Ovary (tissue), 9 donors: ENCODE results near the gene ZMYND8. TPM values are rescaled to one million over a fixed set of nuclear protein-coding genes. Genes with fewer than 3 reads are reported as not detected.
"Not testable (repeated sequence)": the region's sequence is repeated elsewhere in the genome, so short reads cannot be mapped to it uniquely, and the experiment has no call there.

Experiments
- DNase-seq, 5 donors: peaks; one replicate each; pipeline ENCODE4 v3.0.0-alpha.2; 2019 to 2020
- H3K27ac ChIP-seq, 2 donors: fragments of 200-600 bp; one replicate each; pipeline versions ENCODE4 v1.5.1 to v1.8.0; 2019 to 2022
- H3K27me3 ChIP-seq: fragments of 200-600 bp; one replicate; pipeline ENCODE4 v1.8.0; 2022
- H3K36me3 ChIP-seq: fragments of 200-600 bp; sonication (generic); one replicate; pipeline ENCODE4 v1.5.1; 2019
- H3K4me1 ChIP-seq: one replicate; pipeline ENCODE4 v1.8.1; 2013; ENCODE audit warnings: mild to moderate bottlenecking, moderate library complexity; ENCODE audit not compliant: insufficient read depth
- H3K4me3 ChIP-seq: fragments of 200-600 bp; sonication (generic); one replicate; pipeline ENCODE4 v1.5.1; 2017
- H3K9me3 ChIP-seq, 2 donors: fragments of 200-600 bp in 1 of 2; sonication (generic) in 1 of 2; one replicate each; pipeline versions ENCODE4 v1.5.1 to v1.8.1; 2013 to 2019; ENCODE audit warnings: mild to moderate bottlenecking in 1 of 2, moderate library complexity in 1 of 2
- EP300 ChIP-seq: sonication (generic); formaldehyde crosslinking; IDR thresholded peaks from one replicate; pipeline ENCODE4 v1.6.1; 2017; ENCODE audit warnings: antibody characterized with exemption
- POLR2A ChIP-seq: fragments of 450-650 bp; IDR thresholded peaks from one replicate; pipeline ENCODE4 v1.6.1; 2017; ENCODE audit warnings: antibody characterized with exemption, mild to moderate bottlenecking, moderate library complexity
- WGBS, 3 donors: extraction: QIAGEN DNeasy Blood & Tissue Kit in 1 of 3; methylation state at CpG; one replicate each; pipeline versions ENCODE4 v1.1.5 to v1.1.7; 2013 to 2017; 5-methylcytosine and 5-hydroxymethylcytosine counted together
- intact Hi-C, 4 donors: fragments of 100-400 bp; cut with DNase I; formaldehyde crosslinking; loops; one replicate each; pipeline versions ENCODE4 v1.11.0 to v1.15.1; 2022 to 2023
- polyA plus RNA-seq, 2 donors: library from polyadenylated mRNA; stranded (reverse); fragments of 200-250 nt in 1 of 2; fragments of 350-450 nt in 1 of 2; fragmentation: Illumina TruSeq in 1 of 2; extraction: RNeasy Lipid Tissue Mini Kit (QIAGEN cat#74804) in 1 of 2; gene quantifications; one replicate each; pipeline ENCODE4 v1.2.3, GENCODE V29; 2013 to 2014
- total RNA-seq, 7 donors: library from RNA; depleted of rRNA in 2 of 7; stranded (reverse); fragments of >200 nt in 2 of 7; fragmentation: NEBNext Ultra II Directional in 3 of 7; extraction: Animal tissue kit (Norgen Biotek cat#: 25700) in 3 of 7; gene quantifications; one replicate each; pipeline versions ENCODE4 v1.1.0 to v1.2.4, GENCODE V29; 2016 to 2023
- TF ChIP-seq, protein P1 (sequence below), 3 donors: fragments of 450-650 bp in 2 of 3; fragments of 200-600 bp in 1 of 3; IDR thresholded peaks; one replicate each; pipeline versions ENCODE4 v1.5.1 to v1.8.0; 2016 to 2022; ENCODE audit warnings: antibody characterized with exemption in 3 of 3, mild to moderate bottlenecking in 1 of 3
- donor health status: DM: no; HTN: no; CAD: no; lungs with moderate emphysema.
- donor health status: DM: no; HTN: no; CAD: no.
- donor health status: Bipolar disorder and iron deficiency.
- donor health status: DM: yes; HTN: yes; CAD: no.
- donor health status: DM: no; HTN: no; CAD: no.
- donor health status: DM: yes; HTN: yes; CAD: no.

ZMYND8 gene
- total and polyA plus RNA-seq, 9 donors, result 8.3 to 40.7 (median 30.5) TPM

DNA sequence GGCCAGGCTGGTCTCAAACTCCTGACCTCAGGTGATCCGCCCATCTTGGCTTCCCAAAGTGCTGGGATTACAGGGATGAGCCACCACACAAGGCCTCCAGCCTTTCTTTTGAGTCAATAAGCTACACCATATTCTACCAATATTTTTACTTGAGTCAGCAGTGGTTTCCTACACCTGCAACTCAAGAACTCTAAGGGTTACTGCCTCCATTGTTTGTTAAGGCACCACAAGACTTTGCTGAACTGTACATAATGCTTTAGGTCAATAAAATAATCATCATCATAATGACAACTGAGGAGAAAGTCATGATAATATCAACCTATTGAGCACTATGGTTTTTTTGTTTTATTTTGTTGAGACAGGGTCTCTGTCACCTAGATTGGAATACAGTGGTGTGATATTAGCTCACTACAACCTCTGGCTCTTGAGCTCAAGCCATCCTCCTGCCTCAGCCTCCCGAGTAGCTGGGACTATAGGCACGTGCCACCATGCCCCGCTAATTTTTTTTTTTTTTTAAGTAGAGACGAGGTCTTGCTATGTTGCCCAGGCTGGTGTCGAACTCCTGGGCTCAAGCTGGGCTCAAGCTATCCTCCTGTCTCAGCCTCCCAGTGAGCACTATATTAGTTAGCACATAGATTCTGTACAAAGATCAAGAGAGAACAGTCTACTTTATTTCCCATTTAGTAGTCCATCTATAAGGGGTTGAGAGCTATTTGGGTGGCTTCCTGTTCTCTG lies 34.9 kb upstream of the ZMYND8 start:
- H3K4me3 ChIP-seq, result no peak overlapping the region
- no peaks in the 10 kb centered on the region for H3K36me3 ChIP-seq
- H3K27ac ChIP-seq, result no peak overlapping the region
- WGBS, 3 donors, result 90 to 97% (median 95%) methylated on average over 6 of the region's 6 CpGs
- no peaks in the 10 kb centered on the region for H3K9me3 ChIP-seq
- intact Hi-C loops, result no loop called here
- TF ChIP-seq POLR2A (no peak), EP300 (no peak)
- TF ChIP-seq, protein P1, sequence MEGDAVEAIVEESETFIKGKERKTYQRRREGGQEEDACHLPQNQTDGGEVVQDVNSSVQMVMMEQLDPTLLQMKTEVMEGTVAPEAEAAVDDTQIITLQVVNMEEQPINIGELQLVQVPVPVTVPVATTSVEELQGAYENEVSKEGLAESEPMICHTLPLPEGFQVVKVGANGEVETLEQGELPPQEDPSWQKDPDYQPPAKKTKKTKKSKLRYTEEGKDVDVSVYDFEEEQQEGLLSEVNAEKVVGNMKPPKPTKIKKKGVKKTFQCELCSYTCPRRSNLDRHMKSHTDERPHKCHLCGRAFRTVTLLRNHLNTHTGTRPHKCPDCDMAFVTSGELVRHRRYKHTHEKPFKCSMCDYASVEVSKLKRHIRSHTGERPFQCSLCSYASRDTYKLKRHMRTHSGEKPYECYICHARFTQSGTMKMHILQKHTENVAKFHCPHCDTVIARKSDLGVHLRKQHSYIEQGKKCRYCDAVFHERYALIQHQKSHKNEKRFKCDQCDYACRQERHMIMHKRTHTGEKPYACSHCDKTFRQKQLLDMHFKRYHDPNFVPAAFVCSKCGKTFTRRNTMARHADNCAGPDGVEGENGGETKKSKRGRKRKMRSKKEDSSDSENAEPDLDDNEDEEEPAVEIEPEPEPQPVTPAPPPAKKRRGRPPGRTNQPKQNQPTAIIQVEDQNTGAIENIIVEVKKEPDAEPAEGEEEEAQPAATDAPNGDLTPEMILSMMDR (IDR thresholded peaks at IDR 0.05), result no peak
- H3K4me1 ChIP-seq, result no peaks in the 10 kb centered on the region
- H3K27me3 ChIP-seq, result no peaks in the 10 kb centered on the region
- DNase-seq, result no peak

DNA sequence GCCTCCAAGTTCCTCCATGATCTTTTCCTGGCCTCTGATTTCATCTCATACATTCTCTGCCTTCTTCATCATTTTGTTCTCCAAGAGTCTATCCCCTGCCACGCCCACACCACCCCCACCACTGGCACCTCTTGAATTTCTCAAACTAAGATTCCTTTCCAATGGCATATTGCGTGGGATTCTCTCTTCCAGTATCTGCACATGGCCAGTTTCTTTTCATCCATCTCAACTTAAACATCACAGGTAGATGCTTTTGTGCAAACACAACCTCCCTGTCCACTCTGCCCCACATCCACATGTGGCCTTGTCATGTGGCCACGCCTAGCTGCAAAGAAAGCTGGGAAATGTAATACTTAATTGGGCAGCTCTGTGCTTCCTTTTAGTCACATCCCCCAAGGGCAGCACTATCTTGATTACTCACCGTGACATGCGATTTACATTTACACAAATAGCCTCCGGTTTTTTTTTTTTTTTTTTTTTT lies 33.4 kb upstream of the ZMYND8 start:
- no peak overlapping the region for H3K27ac ChIP-seq
- H3K4me3 ChIP-seq, result no peak overlapping the region
- no peak for DNase-seq
- no peaks in the 10 kb centered on the region for H3K4me1 ChIP-seq
- no peaks in the 10 kb centered on the region for H3K36me3 ChIP-seq
- TF ChIP-seq, protein P1 (IDR thresholded peaks at IDR 0.05), result no peak
- TF ChIP-seq POLR2A (no peak), EP300 (no peak)
- H3K9me3 ChIP-seq, result no peaks in the 10 kb centered on the region
- H3K27me3 ChIP-seq, result no peaks in the 10 kb centered on the region
- intact Hi-C loops, result loop anchor here in 2 of 4 donors (10.0 kb wide), 2 partner anchors 105 to 225 kb away; no protein-coding TSS in a partner anchor
- WGBS, 3 donors, result 91 to 93% (median 93%) methylated on average over 6 of the region's 6 CpGs

DNA sequence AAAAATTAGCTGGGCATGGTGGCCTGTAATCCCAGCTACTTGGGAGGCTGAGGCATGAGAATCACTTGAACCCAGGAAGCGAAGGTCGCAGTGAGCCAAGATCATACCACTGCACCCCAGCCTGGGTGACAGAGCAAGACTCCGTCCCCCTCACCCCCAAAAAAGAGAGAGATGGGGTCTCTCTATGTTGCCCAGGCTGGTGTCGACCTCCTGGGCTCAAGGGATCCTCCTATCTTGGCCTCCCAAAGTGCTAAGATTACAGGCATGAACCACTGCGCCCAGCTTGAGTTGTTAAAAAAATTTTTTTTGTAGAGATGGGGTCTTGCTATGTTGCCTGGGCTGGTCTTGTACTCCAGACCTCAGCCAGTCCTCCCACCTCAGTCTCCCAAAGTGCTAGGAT lies 29.5 kb upstream of the ZMYND8 start:
- intact Hi-C loops, result loop anchor here in 2 of 4 donors (2.0 to 10.0 kb wide), 3 partner anchors 109 to 235 kb away; no protein-coding TSS in a partner anchor
- not testable (repeated sequence) for H3K27me3 ChIP-seq, H3K4me3 ChIP-seq, H3K27ac ChIP-seq, DNase-seq, H3K4me1 ChIP-seq, H3K36me3 ChIP-seq, H3K9me3 ChIP-seq
- WGBS, 3 donors, result 94 to 97% (median 96%) methylated on average over 5 of the region's 5 CpGs

DNA sequence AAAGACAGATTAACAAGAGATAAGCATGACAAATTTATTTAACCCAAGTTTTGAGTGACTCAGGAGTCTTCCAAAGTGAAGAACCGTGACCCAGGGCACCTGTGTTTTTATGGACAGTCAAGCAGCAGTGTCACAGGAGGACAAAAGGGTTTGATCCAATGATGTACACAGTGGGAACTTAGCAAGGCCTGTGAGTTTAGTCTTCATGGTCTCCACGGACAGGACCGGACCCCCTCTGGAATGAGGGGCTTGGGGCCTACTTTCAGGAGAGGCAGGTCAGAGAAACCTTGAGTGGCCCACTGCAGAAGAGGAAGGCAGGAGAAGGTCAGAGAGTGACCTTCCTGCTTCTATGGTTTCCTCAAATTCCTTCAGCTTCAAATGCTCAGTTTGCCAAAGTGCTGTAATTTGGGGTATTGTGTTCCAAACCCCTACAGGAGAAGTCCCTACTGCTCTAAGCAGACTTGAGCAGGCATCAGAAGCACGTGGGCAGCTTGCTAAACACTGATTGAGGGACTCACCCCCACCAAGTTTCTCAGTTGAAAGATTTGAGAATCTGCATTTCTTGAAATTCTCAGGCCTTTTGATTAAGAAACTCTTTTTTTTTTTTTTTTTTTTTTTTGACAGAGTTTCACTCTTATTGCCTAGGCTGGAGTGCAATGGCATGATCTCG lies 26.4 kb upstream of the ZMYND8 start:
- H3K4me3 ChIP-seq, result no peak overlapping the region
- no peak overlapping the region for H3K27ac ChIP-seq
- intact Hi-C loops, result loop anchor here (2.0 to 10.0 kb wide), 6 partner anchors 108 to 232 kb away; no protein-coding TSS in a partner anchor
- H3K36me3 ChIP-seq, result no peaks in the 10 kb centered on the region
- no peak for DNase-seq
- peaks cover 4% of the 10 kb centered on the region for H3K4me1 ChIP-seq
- H3K9me3 ChIP-seq, result no peaks in the 10 kb centered on the region
- TF ChIP-seq EP300 (no peak), POLR2A (no peak)
- TF ChIP-seq, protein P1 (IDR thresholded peaks at IDR 0.05), result no peak
- H3K27me3 ChIP-seq, result no peaks in the 10 kb centered on the region
- WGBS, 3 donors, result 84 to 89% (median 85%) methylated on average over 5 of the region's 5 CpGs
